Dedifferentiated amniotic fluid mesenchymal stem cell (primary cell): ENCODE data around the gene TNFSF18.

ENCODE experiments used
- DNase-seq: peaks from one replicate; pipeline ENCODE4 v3.0.0-alpha.2; 2016; ENCODE audit errors: extremely low spot score

Gene TNFSF18

DNA sequence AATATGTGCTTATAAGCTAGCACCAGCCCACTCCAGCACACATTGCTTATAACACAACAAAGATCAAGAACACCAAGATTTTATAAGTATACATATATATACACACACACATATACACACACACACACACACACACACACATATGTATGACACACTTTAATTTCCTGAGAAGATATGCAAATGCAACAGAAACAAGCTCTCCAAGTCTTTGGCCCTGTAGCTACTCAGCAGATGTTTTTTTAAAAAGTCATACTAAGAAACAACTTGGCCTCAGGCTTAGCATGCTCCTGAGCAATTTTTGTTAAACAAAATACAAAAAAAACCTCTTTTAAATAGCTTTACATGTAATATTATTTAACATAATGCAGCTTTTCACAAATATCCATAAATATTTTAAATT is 11.1 kb downstream of the TNFSF18 start:
- DNase-seq: no peak

DNA sequence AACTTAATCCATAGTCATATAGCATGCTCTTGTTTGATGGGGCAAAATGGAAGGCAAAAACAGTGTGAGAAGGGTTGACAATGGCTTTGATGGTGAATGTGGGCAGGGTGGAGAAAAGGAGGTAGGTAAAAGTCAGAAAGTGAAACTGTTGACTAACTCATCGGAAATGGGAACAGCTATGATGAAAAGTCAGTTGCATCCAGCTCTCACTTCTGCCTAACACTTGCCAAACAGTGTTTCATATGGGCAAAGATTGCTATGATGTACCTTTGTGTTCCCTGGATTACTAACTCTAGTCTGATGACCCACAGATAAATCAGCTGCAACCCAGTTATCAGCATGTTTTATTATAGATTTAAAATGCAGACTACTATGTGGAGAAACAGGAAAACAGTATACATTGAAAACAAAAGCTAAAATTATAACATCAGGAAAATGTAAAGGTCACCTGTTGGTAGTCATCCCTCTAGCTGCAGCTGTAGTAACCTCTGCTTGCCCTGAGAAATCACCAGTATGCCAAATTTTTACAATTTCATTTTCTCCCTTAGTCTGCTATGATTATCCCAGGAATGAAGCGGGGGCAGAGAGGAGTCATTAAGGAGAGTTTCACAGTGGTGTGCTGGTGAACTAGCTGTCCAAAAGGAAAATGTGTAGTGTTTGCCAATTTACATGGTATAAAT is 11.7 kb downstream of the TNFSF18 start:
- DNase-seq: no peak

DNA sequence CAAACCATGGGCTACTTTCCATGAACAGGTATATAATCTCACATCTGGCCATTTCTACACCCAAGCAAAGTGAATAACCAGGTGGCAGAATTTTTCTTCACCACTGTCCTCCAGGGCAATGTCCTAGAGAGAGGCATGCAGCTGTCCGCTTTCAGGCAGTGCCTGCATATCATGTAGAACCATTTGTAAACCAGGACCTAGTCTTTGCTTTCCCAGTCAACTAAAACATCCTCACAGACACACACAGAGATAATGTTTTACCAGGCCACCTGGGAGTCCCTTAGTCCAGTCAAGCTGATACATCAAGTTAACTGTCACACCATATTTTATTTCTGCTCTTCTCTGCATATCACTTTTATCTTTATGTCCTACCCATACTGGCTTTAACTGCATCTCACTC is 26.2 kb downstream of the TNFSF18 start:
- no peak for DNase-seq

DNA sequence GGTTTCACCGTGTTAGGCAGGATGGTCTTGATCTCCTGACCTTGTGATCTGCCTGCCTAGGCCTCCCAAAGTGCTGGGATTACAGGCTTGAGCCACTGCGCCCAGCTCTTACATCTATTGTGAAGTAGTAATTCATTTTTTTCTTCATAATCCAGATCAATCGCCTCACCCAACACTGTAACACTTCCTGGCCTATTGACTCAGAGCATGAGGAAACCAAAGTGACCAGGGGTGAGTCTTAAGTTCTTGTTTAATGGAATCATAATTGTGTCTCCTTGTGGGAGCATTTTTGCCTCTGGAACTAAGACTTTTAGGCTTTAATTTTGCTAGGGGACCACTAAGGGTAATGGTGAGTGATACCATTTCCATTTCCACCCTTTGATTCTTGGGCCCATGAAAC is 27.4 kb downstream of the TNFSF18 start:
- DNase-seq: no peak

DNA sequence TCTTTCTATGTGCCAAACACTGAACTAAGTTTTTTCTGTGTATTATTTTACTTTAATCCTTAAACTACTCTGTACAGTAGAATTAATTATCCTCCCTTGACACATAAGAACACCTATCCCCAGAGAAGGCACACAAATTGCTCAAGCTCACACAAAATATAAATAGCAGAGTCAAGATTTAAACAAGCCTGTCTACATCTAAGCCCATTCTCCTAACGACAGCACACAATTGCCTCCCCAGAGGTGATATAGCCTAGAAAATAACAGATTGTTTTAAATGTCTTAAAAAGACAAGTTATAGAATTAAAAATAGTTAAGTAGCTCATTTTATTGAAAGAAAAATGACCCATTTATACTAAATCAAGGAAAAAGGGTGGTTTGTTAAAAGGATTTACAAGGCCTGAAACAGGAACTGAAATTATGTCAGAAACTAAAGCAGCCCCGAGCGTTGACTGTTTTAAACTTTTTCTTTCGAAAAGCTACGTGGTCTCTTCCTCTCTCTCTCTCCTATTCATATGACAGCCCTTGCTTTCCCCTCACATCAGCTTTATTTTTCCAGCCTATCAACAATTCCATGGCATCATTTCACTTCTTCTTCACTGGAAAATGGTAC is 30.5 kb downstream of the TNFSF18 start:
- DNase-seq: no peak

DNA sequence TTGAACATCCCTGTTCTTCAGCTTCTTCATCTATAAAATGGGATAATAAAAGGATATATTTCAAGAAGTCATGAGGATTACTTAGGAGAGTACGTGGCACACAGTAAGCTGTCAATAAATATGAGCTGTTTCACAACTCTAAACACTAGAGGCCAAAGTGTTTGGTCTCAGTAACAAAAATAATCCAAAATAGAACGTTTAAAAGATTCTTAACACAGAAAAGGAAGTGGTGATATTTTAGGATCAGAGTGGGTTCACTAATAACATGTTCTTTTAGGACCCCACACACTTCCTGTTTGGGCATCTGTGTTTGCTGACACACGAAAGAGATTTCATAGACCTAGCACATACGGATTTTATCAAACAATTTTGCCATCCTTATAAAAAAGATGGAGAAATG is 32.9 kb downstream of the TNFSF18 start:
- no peak for DNase-seq

DNA sequence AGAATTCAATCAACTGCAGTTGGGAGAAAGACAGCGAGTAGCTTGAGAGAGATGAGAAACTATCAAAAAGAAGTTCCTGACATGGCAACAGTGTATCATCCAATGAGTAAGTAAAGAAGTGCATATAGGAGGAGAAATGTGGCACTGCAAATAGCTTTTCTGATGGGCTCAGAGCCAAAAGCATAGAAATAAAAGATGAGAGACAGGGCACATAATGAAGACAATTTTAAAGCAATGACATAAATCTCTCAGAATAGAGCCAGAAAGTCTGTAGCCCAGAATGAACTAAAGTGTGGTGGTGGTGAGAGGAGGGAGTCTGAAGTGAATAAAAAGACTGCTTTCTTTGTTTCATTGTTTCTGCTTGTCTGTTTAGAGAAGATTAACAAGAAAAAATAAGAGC is 34.3 kb downstream of the TNFSF18 start:
- no peak for DNase-seq

DNA sequence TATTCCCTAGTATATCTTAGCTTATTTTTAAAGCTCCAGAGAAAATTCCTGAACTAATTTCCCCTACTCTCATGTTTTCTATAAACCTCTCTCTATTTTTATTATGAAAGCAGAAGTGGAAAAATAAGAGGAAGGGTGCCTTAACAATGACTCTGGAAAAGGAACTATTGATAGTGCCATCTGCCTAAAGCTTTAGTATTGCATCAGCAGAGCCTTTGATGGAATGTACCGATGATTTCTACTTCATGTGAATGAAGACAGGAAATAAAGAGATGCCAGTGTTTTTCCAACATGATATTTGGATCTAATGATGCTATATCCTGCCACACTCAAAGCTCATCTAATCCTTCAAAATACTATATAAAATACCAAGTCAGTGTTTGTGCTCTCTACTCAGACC is 35.1 kb downstream of the TNFSF18 start:
- no peak for DNase-seq

DNA sequence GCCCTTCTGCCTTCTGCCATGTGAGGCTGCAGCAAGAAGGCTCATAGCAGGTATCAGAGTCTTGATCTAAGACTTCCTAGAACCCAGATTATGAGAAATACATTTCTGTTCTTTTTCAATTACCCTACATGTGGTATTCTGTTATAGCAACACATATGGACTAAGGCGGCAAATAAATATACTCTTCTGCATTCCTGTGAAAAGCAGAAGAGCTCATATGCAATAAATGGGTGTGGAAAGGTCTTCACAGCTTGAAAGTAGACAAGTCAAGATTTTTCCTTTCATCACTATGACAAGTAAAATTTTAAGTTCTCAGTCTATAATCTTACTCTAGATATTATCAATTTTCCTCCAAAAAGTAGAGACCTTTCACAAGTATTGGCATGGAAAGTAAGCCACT is 36.6 kb downstream of the TNFSF18 start:
- no peak for DNase-seq

DNA sequence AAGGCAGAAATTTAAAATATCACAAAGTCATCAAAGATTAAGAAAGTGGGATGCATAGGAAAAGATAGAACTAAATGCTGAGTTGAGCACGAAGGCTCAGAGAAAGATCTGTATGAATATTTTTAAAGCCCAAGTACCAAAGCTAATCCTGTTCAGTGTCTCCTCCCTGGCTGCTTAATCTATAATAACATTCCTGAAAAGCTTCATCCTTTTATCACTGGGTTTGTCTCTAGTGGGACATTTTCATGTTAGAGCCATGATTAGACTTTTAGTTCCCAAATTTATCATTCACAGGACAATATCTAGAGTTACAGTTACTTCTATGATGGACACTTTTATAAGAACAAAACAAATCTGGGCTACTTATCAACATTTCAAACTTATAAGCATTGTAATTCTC is 38.6 kb downstream of the TNFSF18 start:
- DNase-seq: no peak

DNA sequence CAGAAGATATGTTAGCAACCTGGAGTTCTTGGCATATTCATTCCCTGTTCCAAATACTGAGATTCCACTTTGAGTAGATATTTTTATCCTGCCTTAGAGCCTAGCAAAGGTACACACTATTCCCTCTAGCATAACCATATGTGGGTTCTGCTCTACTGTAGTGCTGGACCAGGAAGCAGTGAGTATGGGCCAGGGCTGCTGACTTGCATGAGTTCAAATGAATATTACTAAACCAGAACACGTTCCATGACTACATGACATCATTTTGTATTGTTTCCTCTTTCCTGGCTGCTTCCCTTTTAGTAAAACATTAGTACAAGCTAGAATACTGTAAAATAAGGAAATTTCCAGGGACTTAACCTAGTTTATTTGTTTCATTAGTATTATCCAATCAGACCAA is 41.1 kb downstream of the TNFSF18 start:
- DNase-seq: no peak

DNA sequence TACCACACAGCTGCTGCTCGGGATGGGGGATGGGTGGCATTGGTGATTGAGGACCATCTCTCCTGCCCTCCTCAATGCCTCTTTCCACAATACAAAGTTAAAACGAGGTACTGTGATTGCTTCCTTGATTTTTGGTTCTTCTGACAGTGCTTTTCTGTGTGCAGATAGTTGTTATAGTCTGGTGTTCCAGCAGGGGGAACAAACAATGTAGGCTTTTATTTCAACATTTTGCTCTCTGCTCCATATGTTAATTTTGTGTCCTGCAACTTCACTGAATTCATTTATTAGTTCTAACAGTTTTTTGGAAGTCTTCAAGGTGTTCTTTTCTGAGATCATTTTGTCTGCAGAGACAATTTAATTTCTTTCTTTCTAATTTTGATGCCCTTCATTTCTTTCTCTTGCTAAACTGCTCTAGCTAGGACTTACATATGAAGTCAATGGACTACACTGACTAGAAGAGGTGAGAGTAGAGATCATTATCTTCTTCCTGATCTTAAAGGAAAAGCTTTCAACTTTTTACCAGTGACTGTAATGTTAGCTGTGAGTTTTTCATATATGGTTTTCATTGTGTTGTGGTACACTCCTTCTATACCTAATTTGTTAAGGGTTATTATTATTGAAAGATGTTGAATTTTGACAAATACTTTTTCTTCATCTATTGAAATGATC is 45.4 kb downstream of the TNFSF18 start:
- DNase-seq: no peak

DNA sequence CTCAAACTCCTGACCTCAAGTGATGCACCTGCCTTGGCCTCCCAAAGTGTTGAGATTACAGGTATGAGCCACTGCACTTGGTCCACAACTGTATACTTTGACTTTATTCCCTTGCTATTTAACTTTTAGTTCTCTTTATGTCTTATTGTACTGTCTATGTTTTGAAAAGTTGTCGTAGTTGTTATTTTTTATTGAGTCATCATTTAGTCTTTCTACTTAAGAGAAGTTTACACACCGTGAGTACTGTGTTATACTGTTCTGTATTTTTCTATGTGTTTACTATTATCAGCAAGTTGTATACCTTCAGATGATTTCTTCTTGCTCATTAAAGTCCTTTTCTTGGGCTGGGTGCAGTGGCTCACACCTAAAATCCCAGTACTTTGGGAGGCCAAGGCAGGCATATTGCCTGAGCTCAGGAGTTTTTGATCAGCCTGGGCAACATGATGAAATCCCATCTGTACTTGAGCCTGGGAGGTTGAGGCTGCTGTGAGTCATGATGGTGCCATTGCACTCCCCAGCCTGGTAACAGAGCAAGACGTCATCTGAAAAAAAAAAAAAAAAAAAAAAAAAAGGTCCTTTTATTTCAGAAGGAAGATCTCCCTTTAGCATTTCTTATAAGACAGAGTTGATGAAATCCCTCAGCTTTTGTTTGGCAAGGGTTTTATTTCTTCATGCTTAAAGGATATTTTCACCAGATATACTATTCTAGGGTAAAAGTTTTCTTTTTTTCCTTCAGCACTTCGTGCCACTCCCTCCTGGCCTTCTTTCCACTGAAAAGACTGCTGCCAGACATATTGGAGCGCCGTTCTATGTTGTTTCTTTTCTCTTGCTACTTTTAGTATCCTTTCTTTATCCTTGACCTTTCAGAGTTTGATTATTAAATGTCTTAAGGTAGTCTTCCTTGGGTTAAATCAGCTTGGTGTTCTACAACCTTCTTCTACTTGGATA is 47.6 kb downstream of the TNFSF18 start:
- peak; percentile 58 for DNase-seq

DNA sequence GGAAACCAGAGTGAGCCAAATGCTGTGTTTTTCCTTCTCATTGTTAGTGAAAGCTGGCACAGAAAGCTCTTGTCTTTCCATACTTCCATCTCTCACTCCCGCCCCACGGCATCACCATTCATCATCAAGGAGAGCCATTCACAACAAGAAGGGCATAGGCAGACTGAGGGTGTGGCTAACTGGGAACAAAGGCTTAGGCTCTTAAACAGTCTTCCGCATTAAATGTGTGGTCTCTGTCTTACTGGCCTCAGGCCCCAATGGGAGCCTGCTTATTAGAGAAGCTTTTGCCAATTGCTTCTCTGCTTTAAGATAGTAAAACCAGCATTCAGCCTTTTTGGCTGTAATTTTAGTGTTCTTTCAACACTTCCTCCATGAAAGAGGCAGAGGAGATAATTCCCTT is 51.4 kb downstream of the TNFSF18 start:
- DNase-seq: no peak

DNA sequence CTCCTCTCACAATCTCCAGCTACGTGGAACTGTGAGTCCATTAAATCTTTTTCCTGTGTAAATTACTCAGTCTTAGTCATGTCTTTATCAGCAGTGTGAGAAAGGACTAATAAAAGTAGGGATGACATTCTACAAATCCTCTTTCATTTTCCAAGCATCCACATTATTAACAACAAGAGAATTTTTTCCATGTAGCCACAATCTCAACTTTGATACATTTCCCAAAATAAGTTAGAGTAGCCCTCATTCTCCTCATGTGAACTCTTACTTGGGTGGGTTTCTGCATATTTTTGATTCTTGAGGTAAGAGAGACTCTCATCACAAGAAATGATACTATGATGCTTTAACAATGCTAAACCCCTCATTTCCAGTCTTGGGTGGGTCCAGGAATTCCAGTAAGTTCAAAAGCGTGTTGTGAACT is 52.8 kb downstream of the TNFSF18 start:
- no peak for DNase-seq

DNA sequence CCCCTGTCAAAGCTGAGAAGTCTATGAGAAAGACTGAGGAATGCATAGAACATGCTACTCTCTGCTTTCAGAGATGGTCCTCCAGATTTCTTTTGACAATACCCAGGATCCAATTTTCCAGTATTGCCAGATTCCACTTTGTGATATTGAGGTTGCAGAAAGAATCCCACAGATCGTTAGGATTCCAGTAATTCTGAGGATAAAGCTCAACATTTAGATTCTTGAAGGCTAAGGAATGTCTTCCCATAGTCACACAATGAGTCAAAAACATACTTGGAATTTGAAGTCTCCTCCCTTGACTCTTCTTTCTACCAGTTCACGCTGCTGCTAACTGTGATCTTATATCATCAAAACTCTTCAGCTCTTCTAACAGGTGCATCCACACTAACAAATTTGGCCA is 57.1 kb downstream of the TNFSF18 start:
- peak; percentile 62 for DNase-seq

DNA sequence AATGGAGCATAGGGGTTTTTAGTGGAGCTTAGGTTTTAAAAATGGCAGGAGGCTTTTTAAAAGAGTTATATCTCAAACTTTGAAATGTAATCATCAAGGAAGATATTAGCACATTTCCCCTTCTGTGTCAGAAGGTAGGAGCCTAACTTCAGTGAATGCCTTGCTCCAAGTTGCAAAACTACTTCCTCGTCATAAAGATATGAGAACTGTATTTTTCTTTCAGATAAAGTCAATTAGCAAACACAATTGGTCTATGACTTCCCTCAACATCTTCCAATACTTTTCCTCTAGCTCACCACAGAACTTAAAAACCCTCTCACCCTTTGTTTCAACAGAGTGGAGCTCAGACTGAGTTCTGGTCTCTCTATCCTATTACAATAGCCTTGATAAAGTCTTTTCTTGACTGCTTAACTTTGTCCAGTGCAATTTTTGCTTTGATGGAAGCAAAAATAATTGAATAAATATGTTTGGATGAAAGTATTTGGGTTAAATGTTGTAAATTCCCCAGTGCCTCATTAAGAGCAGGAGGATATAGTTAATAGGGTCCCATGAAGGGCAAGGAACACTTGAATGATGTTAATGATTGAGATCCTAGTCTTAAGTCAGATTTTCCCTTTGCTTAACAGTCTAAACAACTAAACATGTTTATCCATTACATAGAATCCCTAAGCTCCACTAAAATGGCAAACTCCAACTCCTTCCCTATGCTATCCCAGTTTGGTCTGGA is 58.9 kb downstream of the TNFSF18 start:
- DNase-seq: no peak

DNA sequence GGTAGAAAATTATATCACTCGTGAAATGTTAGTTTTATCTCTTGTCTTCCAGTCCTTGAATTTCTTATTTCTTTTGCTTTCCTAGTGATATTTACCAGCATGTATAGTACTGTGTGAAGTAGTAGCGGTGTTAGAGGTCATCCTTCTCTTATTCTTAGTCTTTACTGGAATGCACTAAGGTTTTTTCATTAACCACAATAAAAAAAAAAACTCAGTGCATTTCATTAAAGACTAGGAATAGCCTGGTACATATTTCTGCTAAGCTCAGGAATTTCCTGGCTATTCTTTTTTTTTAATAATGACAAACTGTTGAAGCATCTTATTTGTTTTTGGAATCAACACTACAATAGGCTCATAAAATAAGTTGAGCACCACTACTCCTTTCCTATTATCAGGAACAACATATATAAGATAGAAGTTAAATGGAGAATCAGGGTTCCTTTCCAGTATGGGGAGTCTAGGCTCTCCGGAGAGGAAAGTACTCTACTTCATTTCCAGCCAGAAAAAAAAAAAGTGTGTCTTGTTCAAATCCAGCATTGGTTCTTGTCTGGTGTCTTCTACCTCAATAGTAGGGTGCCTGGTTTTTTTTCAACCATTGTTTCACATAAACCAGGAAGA is 60.0 kb downstream of the TNFSF18 start:
- peak; percentile 49 for DNase-seq
